ENCODE measurements around the gene ZNF845.
"Not testable (repeated sequence)": the region's sequence is repeated elsewhere in the genome, so short reads cannot be mapped to it uniquely, and the experiment has no call there.

The ZNF845 gene

GRCh38 chr19:53388168-53388567, 54.6 kb downstream of the ZNF845 start:
- DNase-seq: no peak

GRCh38 chr19:53388904-53389303, 55.4 kb downstream of the ZNF845 start:
- DNase-seq: no peak

GRCh38 chr19:53389571-53389970, 56.0 kb downstream of the ZNF845 start:
- no peak for DNase-seq

- no peak for DNase-seq
Observed at GRCh38 chr19:53389978-53390377, 56.4 kb downstream of the ZNF845 start.

GRCh38 chr19:53394522-53394973, 61.0 kb downstream of the ZNF845 start:
- no peak for DNase-seq

GRCh38 chr19:53394974-53395839, 61.7 kb downstream of the ZNF845 start, which contains the start of gene ZNF765:
TSS of gene ZNF765 (plus strand) at chr19:53395149. CDS start at chr19:53398016, 2,867 bp downstream.
- peak; percentile 66 for DNase-seq

- DNase-seq: not testable (repeated sequence)
Observed at GRCh38 chr19:53395840-53396524, 62.4 kb downstream of the ZNF845 start.

GRCh38 chr19:53396525-53396868, 62.9 kb downstream of the ZNF845 start:
- DNase-seq: no peak

- DNase-seq: not testable (repeated sequence)
Observed at GRCh38 chr19:53397918-53398317, 64.4 kb downstream of the ZNF845 start.

Data from DMS 273 treated with DMSO at 0.1 percent for 48 hours (cell line).